Ascending aorta (tissue), 2 donors: Measurements from ENCODE around the gene ZNF277. TPM values are rescaled to one million over a fixed set of nuclear protein-coding genes. Genes with fewer than 3 reads are reported as not detected.

Experiments used
- DNase-seq, 2 donors: peaks; one replicate each; pipeline ENCODE4 v3.0.0-alpha.2; 2019; ENCODE audit warnings: low spot score in 2 of 2
- H3K27ac ChIP-seq, 2 donors: fragments of 200-600 bp; sonication (generic); one replicate each; pipeline ENCODE4 v1.5.1; 2016 to 2017; ENCODE audit warnings: mild to moderate bottlenecking in 1 of 2
- H3K27me3 ChIP-seq: fragments of 200-600 bp; sonication (generic); one replicate; pipeline ENCODE4 v1.5.1; 2017
- H3K36me3 ChIP-seq, 2 donors: fragments of 200-600 bp; sonication (generic); one replicate each; pipeline ENCODE4 v1.5.1; 2016
- H3K4me1 ChIP-seq, 2 donors: fragments of 200-600 bp; sonication (generic); one replicate each; pipeline ENCODE4 v1.5.1; 2016 to 2017; ENCODE audit warnings: mild to moderate bottlenecking in 1 of 2
- H3K4me3 ChIP-seq, 2 donors: fragments of 200-600 bp; sonication (generic); one replicate each; pipeline ENCODE4 v1.5.1; 2016 to 2017; ENCODE audit warnings: mild to moderate bottlenecking in 1 of 2
- H3K9me3 ChIP-seq, 2 donors: fragments of 200-600 bp; sonication (generic); one replicate each; pipeline ENCODE4 v1.5.1; 2016
- CTCF ChIP-seq, 3 experiments: fragments of 200-600 bp in 2 of 3; fragments of 450-650 bp in 1 of 3; sonication (generic) in 2 of 3; IDR thresholded peaks; one replicate each; pipeline ENCODE4 v1.5.1; 2016 to 2019; ENCODE audit warnings: antibody characterized with exemption in 3 of 3, mild to moderate bottlenecking in 1 of 3, moderate library complexity in 1 of 3
- intact Hi-C: fragments of 100-400 bp; cut with DNase I; formaldehyde crosslinking; loops from one replicate; pipeline ENCODE4 v1.15.1; 2023
- total RNA-seq: library from RNA; depleted of rRNA; stranded (reverse); fragments of >200 nt; gene quantifications from one replicate; pipeline ENCODE4 v1.1.0, GENCODE V29; 2016

ZNF277 gene
- total RNA-seq, 1 donor from 2014 or later: 0.43 TPM

- H3K9me3 ChIP-seq: no peaks in the 10 kb centered on the region
- intact Hi-C loops: no loop called here
- H3K27ac ChIP-seq: no peak overlapping the region
- H3K27me3 ChIP-seq: no peaks in the 10 kb centered on the region
- H3K36me3 ChIP-seq: no peaks in the 10 kb centered on the region
- DNase-seq: no peak
- no peak for TF ChIP-seq CTCF (IDR thresholded peaks at IDR 0.05)
- H3K4me3 ChIP-seq: no peak overlapping the region
- no peaks in the 10 kb centered on the region for H3K4me1 ChIP-seq
Measured at GRCh38 chr7:112271162-112271561, 64.7 kb downstream of the ZNF277 start.

GRCh38 chr7:112272921-112273561 is 66.5 kb downstream of the ZNF277 start:
- DNase-seq: no peak
- Histone ChIP-seq H3K27ac (no peak overlapping the region), H3K4me3 (no peak overlapping the region), H3K36me3 (no peaks in the 10 kb centered on the region), H3K9me3 (no peaks in the 10 kb centered on the region), H3K4me1 (no peaks in the 10 kb centered on the region), H3K27me3 (no peaks in the 10 kb centered on the region)
- TF ChIP-seq CTCF (IDR thresholded peaks at IDR 0.05): no peak
- intact Hi-C loops: no loop called here

GRCh38 chr7:112279042-112279441 is 72.5 kb downstream of the ZNF277 start:
- H3K9me3 ChIP-seq: no peaks in the 10 kb centered on the region
- no peaks in the 10 kb centered on the region for H3K27me3 ChIP-seq
- intact Hi-C loops: no loop called here
- DNase-seq: no peak
- H3K36me3 ChIP-seq: no peaks in the 10 kb centered on the region
- no peak overlapping the region for H3K27ac ChIP-seq
- H3K4me3 ChIP-seq: no peak overlapping the region
- no peak for TF ChIP-seq CTCF (IDR thresholded peaks at IDR 0.05)
- H3K4me1 ChIP-seq: no peaks in the 10 kb centered on the region

GRCh38 chr7:112280267-112280666 is 73.8 kb downstream of the ZNF277 start:
- intact Hi-C loops: no loop called here
- no peak for TF ChIP-seq CTCF (IDR thresholded peaks at IDR 0.05)
- H3K36me3 ChIP-seq: no peaks in the 10 kb centered on the region
- no peak overlapping the region for H3K27ac ChIP-seq
- H3K27me3 ChIP-seq: no peaks in the 10 kb centered on the region
- no peaks in the 10 kb centered on the region for H3K4me1 ChIP-seq
- DNase-seq: no peak
- H3K9me3 ChIP-seq: no peaks in the 10 kb centered on the region
- H3K4me3 ChIP-seq: no peak overlapping the region

- no peaks in the 10 kb centered on the region for H3K27me3 ChIP-seq
Measured at GRCh38 chr7:112282476-112283188, 76.1 kb downstream of the ZNF277 start.

More at GRCh38 chr7:112282476-112283188, 76.1 kb downstream of the ZNF277 start:
- intact Hi-C loops: no loop called here
- Histone ChIP-seq H3K4me3 (no peak overlapping the region), H3K27ac (no peak overlapping the region), H3K9me3 (no peaks in the 10 kb centered on the region), H3K4me1 (no peaks in the 10 kb centered on the region), H3K36me3 (no peaks in the 10 kb centered on the region)
- no peak for TF ChIP-seq CTCF (IDR thresholded peaks at IDR 0.05)
- DNase-seq: no peak
